K562 (cell line): ENCODE results near the gene SOCS3. TPM values are rescaled to one million over a fixed set of nuclear protein-coding genes. Genes with fewer than 3 reads are reported as not detected.

Experiments
- ADNP ChIP-seq: fragments of 200-800 bp; sonication (Bioruptor generic); IDR thresholded peaks from 2 replicates; pipeline ENCODE4 v1.6.1; 2016; ENCODE audit warnings: missing genetic modification characterization, missing compliant biosample characterization
- BDP1 ChIP-seq: IDR thresholded peaks from 3 replicates; pipeline ENCODE4 v1.6.1; 2011; ENCODE audit not compliant: insufficient read length, insufficient read depth
- DNMT1 ChIP-seq: fragments of 450-650 bp; IDR thresholded peaks from 2 replicates; pipeline ENCODE4 v1.6.1; 2016; ENCODE audit warnings: antibody characterized with exemption, mild to moderate bottlenecking
- ELK1 ChIP-seq: sonication (generic); formaldehyde crosslinking; IDR thresholded peaks from 2 replicates; pipeline ENCODE4 v1.8.1; 2022; ENCODE audit warnings: missing genetic modification reagents
- ETV5 ChIP-seq: sonication (generic); formaldehyde crosslinking; IDR thresholded peaks from 2 replicates; pipeline ENCODE4 v1.4.0; 2020; ENCODE audit warnings: low read depth, mild to moderate bottlenecking, missing genetic modification reagents
- ILK ChIP-seq: fragments of 450-650 bp; IDR thresholded peaks from 2 replicates; pipeline ENCODE4 v1.6.1; 2016; ENCODE audit warnings: missing genetic modification characterization, low read depth, mild to moderate bottlenecking, missing compliant biosample characterization, moderate library complexity, borderline replicate concordance
- KAT2B ChIP-seq: IDR thresholded peaks from one replicate; pipeline ENCODE4 v1.6.1; 2012; ENCODE audit warnings: low read depth, mild to moderate bottlenecking, control low read depth, inconsistent platforms, low read length, moderate library complexity
- RBM14 ChIP-seq: fragments of 200-400 bp; formaldehyde crosslinking; IDR thresholded peaks from 2 replicates; pipeline ENCODE4 v1.6.1; 2018; ENCODE audit warnings: low read depth, mild to moderate bottlenecking, low read length, moderate library complexity, borderline replicate concordance; ENCODE audit not compliant: insufficient read depth
- ZFP91 ChIP-seq: sonication (generic); formaldehyde crosslinking; IDR thresholded peaks from 2 replicates; pipeline ENCODE4 v1.8.0; 2022; ENCODE audit warnings: mild to moderate bottlenecking, missing genetic modification reagents
- ZSCAN32 ChIP-seq: fragments of 450-650 bp; formaldehyde crosslinking; IDR thresholded peaks from 2 replicates; pipeline ENCODE4 v1.4.0; 2020; ENCODE audit warnings: mild to moderate bottlenecking, moderate library complexity
- polyA plus RNA-seq, 8 experiments: library from polyadenylated mRNA; depleted of rRNA in 4 of 8; stranded (reverse) in 5 of 8; unstranded in 3 of 8; fragments of >200 nt; fragmentation: Nextera tagmentation in 2 of 8; fragmentation: Illumina TruSeq in 1 of 8; extraction: Ambion mirVana in 2 of 8; extraction: Trizol in 1 of 8; gene quantifications; 2 replicates each; pipeline versions ENCODE4 v1.2.1 to v1.2.3, GENCODE V29; 2011 to 2014; ENCODE audit warnings: inconsistent platforms in 1 of 8, missing spikeins in 1 of 8
- total RNA-seq, 7 experiments: library from RNA; depleted of rRNA in 6 of 7; stranded (reverse); fragments of >200 nt in 6 of 7; fragmentation: Illumina TruSeq in 2 of 7; extraction: Trizol in 2 of 7; gene quantifications; 2 replicates each; pipeline versions ENCODE4 v1.2.1 to v1.2.3, GENCODE V29; 2011 to 2021; ENCODE audit warnings: low replicate concordance in 1 of 7
- TF ChIP-seq, protein P1 (sequence below): fragments of 450-650 bp; IDR thresholded peaks from 2 replicates; pipeline ENCODE4 v1.6.1; 2017; ENCODE audit warnings: antibody characterized with exemption, mild to moderate bottlenecking
- TF ChIP-seq, protein P2 (sequence below): fragments of 250-450 bp; sonication (Bioruptor Pico); IDR thresholded peaks from 2 replicates; pipeline ENCODE4 v1.4.0; 2020

SOCS3 gene
- total and polyA plus RNA-seq, 9 of the 15 experiments (the other 6 are each of a cell fraction or from before 2014, with no cell fraction given) = 0.56 to 38.9 (median 13.7) TPM

DNA sequence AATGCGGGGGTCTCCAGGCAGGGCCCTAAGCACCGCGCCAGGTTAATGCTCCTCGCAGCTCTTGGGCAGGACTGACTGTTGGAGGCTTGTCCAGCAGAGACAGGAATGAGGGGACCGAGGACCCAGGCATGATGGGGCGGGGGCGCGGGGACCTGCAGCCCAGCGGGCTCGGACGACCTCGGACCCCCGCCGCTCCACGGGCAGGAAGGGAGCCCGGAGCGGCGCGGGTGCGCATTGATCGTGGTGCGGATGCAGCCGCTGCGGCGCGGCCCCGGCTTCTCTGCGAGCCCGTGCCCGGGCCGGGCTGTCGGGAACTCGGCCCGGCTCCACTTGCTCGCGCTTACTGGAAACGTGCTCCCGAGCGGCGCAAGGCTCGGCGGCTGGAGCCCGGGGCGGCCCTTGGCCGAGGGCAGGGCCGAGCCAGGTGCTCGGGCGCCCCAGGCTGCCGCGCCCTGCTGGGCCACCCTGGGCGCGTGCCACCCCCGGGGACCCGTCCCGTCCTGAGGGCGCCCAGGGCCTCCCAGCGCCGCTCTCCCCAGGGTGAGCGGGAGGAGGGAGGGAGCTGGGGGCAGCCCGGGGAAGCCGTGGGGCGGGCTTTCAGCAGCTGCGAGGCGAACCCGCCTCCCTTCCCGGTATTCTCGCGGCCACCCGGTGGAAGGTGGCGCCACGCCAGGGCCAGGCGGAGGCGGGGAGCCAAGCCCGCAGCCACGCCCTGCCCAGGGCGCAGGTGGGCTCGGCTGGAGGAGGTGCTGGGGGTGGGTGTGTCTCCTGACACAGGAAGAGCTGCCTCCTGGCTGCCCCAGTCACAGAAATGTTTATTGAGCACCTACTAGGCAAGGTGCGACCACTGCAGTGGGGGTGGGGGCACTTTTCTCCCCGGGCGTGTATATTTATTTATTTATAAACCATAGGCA, 45.9 kb downstream of the SOCS3 start (continued):
- TF ChIP-seq ELK1 (CRISPR knock-in tag) (no peak), ZFP91 (CRISPR knock-in tag) (no peak), ZSCAN32 (no peak), KAT2B (no peak), ADNP (tag) (no peak), ETV5 (CRISPR knock-in tag) (no peak), RBM14 (no peak), DNMT1 (no peak), ILK (tag) (no peak), BDP1 (no peak)
- TF ChIP-seq, protein P1, sequence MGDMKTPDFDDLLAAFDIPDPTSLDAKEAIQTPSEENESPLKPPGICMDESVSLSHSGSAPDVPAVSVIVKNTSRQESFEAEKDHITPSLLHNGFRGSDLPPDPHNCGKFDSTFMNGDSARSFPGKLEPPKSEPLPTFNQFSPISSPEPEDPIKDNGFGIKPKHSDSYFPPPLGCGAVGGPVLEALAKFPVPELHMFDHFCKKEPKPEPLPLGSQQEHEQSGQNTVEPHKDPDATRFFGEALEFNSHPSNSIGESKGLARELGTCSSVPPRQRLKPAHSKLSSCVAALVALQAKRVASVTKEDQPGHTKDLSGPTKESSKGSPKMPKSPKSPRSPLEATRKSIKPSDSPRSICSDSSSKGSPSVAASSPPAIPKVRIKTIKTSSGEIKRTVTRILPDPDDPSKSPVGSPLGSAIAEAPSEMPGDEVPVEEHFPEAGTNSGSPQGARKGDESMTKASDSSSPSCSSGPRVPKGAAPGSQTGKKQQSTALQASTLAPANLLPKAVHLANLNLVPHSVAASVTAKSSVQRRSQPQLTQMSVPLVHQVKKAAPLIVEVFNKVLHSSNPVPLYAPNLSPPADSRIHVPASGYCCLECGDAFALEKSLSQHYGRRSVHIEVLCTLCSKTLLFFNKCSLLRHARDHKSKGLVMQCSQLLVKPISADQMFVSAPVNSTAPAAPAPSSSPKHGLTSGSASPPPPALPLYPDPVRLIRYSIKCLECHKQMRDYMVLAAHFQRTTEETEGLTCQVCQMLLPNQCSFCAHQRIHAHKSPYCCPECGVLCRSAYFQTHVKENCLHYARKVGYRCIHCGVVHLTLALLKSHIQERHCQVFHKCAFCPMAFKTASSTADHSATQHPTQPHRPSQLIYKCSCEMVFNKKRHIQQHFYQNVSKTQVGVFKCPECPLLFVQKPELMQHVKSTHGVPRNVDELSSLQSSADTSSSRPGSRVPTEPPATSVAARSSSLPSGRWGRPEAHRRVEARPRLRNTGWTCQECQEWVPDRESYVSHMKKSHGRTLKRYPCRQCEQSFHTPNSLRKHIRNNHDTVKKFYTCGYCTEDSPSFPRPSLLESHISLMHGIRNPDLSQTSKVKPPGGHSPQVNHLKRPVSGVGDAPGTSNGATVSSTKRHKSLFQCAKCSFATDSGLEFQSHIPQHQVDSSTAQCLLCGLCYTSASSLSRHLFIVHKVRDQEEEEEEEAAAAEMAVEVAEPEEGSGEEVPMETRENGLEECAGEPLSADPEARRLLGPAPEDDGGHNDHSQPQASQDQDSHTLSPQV = peak; percentile 75; the same call in 1 of the 2 replicates
- TF ChIP-seq, protein P2, sequence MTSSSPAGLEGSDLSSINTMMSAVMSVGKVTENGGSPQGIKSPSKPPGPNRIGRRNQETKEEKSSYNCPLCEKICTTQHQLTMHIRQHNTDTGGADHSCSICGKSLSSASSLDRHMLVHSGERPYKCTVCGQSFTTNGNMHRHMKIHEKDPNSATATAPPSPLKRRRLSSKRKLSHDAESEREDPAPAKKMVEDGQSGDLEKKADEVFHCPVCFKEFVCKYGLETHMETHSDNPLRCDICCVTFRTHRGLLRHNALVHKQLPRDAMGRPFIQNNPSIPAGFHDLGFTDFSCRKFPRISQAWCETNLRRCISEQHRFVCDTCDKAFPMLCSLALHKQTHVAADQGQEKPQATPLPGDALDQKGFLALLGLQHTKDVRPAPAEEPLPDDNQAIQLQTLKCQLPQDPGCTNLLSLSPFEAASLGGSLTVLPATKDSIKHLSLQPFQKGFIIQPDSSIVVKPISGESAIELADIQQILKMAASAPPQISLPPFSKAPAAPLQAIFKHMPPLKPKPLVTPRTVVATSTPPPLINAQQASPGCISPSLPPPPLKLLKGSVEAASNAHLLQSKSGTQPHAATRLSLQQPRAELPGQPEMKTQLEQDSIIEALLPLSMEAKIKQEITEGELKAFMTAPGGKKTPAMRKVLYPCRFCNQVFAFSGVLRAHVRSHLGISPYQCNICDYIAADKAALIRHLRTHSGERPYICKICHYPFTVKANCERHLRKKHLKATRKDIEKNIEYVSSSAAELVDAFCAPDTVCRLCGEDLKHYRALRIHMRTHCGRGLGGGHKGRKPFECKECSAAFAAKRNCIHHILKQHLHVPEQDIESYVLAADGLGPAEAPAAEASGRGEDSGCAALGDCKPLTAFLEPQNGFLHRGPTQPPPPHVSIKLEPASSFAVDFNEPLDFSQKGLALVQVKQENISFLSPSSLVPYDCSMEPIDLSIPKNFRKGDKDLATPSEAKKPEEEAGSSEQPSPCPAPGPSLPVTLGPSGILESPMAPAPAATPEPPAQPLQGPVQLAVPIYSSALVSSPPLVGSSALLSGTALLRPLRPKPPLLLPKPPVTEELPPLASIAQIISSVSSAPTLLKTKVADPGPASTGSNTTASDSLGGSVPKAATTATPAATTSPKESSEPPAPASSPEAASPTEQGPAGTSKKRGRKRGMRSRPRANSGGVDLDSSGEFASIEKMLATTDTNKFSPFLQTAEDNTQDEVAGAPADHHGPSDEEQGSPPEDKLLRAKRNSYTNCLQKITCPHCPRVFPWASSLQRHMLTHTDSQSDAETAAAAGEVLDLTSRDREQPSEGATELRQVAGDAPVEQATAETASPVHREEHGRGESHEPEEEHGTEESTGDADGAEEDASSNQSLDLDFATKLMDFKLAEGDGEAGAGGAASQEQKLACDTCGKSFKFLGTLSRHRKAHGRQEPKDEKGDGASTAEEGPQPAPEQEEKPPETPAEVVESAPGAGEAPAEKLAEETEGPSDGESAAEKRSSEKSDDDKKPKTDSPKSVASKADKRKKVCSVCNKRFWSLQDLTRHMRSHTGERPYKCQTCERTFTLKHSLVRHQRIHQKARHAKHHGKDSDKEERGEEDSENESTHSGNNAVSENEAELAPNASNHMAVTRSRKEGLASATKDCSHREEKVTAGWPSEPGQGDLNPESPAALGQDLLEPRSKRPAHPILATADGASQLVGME (CRISPR knock-in tag) = no peak
